ENCODE measurements around the gene KDM2A.

DNA sequence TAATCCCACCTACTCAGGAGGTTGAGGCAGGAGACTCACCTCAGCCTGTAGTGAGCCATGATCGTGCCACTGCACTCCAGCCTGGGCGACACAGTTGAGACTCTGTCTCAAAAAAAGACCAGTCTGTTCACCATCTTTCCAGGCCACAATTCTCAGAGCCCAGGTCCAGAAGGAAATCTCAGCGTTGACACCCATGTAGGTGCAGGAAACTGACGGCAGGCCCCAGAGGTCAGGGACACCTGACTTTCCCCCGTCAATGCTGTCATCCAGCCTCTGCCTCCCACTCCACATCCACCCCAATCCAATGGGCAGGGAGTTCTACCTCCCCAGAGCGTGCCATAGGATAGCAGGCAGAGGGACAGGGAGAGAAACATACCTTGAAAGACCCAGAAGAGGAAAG is 141.3 kb downstream of the KDM2A start:
- TF ChIP-seq JUN (IDR thresholded peaks at IDR 0.05; ENCODE audit: borderline replicate concordance, insufficient read depth, insufficient read length, low read depth), result no peak
- TF ChIP-seq, protein P1, sequence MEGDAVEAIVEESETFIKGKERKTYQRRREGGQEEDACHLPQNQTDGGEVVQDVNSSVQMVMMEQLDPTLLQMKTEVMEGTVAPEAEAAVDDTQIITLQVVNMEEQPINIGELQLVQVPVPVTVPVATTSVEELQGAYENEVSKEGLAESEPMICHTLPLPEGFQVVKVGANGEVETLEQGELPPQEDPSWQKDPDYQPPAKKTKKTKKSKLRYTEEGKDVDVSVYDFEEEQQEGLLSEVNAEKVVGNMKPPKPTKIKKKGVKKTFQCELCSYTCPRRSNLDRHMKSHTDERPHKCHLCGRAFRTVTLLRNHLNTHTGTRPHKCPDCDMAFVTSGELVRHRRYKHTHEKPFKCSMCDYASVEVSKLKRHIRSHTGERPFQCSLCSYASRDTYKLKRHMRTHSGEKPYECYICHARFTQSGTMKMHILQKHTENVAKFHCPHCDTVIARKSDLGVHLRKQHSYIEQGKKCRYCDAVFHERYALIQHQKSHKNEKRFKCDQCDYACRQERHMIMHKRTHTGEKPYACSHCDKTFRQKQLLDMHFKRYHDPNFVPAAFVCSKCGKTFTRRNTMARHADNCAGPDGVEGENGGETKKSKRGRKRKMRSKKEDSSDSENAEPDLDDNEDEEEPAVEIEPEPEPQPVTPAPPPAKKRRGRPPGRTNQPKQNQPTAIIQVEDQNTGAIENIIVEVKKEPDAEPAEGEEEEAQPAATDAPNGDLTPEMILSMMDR (IDR thresholded peaks at IDR 0.05; ENCODE audit: extremely low read depth in 1 of 2, insufficient read depth in 1 of 2, low read depth in 1 of 2, low read length in 2 of 2), result no peak
- TF ChIP-seq POLR2A (IDR thresholded peaks at IDR 0.05; ENCODE audit: low read depth, low read length), result no peak
